PC-3 (cell line): ENCODE data around the gene QRICH2. TPM values are rescaled to one million over a fixed set of nuclear protein-coding genes. Genes with fewer than 3 reads are reported as not detected.
A peak's percentile ranks its signal among the peaks of the same experiment; 100 is the strongest.
"Not testable (repeated sequence)": the region's sequence is repeated elsewhere in the genome, so short reads cannot be mapped to it uniquely, and the experiment has no call there.

ENCODE experiments used
- ATAC-seq: fragments of 200-7000 bp; cut with Tn5 transposase; 2 replicates; pipeline ENCODE4 v1.9.1; 2020; ENCODE audit warnings: mild to moderate bottlenecking, moderate library complexity
- BruUV-seq: library from RNA; stranded (reverse); fragments of 400-500 nt; replicated peaks from 2 replicates; lab custom pipeline; 2021; lab: Mats Ljungman, UMichigan
- CTCF ChIA-PET: fragments of 300-600 bp; sonication (Branson Sonifier 250); formaldehyde crosslinking; loops from one replicate; lab custom pipeline; 2022; ENCODE audit warnings: antibody characterized with exemption; lab: Charles Lee
- POLR2A ChIA-PET: fragments of 300-600 bp; sonication (Branson Sonifier 250); formaldehyde crosslinking; loops from one replicate; lab custom pipeline; 2022; ENCODE audit warnings: antibody characterized with exemption; ENCODE audit not compliant: unreplicated experiment; lab: Charles Lee
- DNase-seq: peaks from one replicate; pipeline ENCODE4 v3.0.0-alpha.2; 2015
- H2AFZ ChIP-seq: fragments of 300-600 bp; sonication (generic); 2 replicates; pipeline ENCODE4 v1.6.0; 2016; ENCODE audit warnings: antibody characterized with exemption, low read length
- H3F3A ChIP-seq: fragments of 300-600 bp; sonication (generic); one replicate; pipeline ENCODE4 v1.6.0; 2017; ENCODE audit warnings: antibody characterized with exemption, low read length, control low read depth, mild to moderate bottlenecking; ENCODE audit not compliant: unreplicated experiment
- H3K27ac ChIP-seq: fragments of 300-600 bp; sonication (generic); 2 replicates; pipeline ENCODE4 v1.5.1; 2016; ENCODE audit warnings: mild to moderate bottlenecking, low read length
- H3K27me3 ChIP-seq: fragments of 300-600 bp; sonication (generic); 2 replicates; pipeline ENCODE4 v1.6.1; 2016; ENCODE audit warnings: low read length, mixed read lengths
- H3K36me3 ChIP-seq: fragments of 300-600 bp; sonication (generic); 2 replicates; pipeline ENCODE4 v1.6.1; 2016; ENCODE audit warnings: low read depth, mixed run types, low read length, mixed read lengths
- H3K4me1 ChIP-seq: fragments of 300-600 bp; sonication (generic); 2 replicates; pipeline ENCODE4 v1.5.1; 2016; ENCODE audit warnings: low read length; ENCODE audit not compliant: insufficient read depth
- H3K4me2 ChIP-seq: fragments of 300-600 bp; sonication (generic); 2 replicates; pipeline ENCODE4 v1.6.0; 2016; ENCODE audit warnings: low read length
- H3K4me3 ChIP-seq: fragments of 300-600 bp; sonication (generic); 2 replicates; pipeline ENCODE4 v1.5.1; 2016; ENCODE audit warnings: mild to moderate bottlenecking, low read length, mixed read lengths
- H3K79me2 ChIP-seq: fragments of 300-600 bp; sonication (generic); 2 replicates; pipeline ENCODE4 v1.6.1; 2017; ENCODE audit warnings: low read length, mixed read lengths
- H3K9ac ChIP-seq: fragments of 300-600 bp; sonication (generic); 2 replicates; pipeline ENCODE4 v1.6.0; 2016; ENCODE audit warnings: mild to moderate bottlenecking, low read length
- H3K9me2 ChIP-seq: fragments of 300-600 bp; sonication (generic); replicated peaks from 2 replicates; pipeline ENCODE4 v1.6.1; 2016; ENCODE audit warnings: mixed run types, low read length, mixed read lengths
- H3K9me3 ChIP-seq: fragments of 300-600 bp; sonication (generic); 2 replicates; pipeline ENCODE4 v1.6.1; 2016; ENCODE audit warnings: low read length, mixed read lengths
- H4K20me1 ChIP-seq: fragments of 300-600 bp; sonication (generic); 2 replicates; pipeline ENCODE4 v1.6.1; 2016; ENCODE audit warnings: low read length, mixed read lengths
- CTCF ChIP-seq: fragments of 300-600 bp; sonication (generic); conservative IDR thresholded peaks from 2 replicates; pipeline ENCODE4 v1.5.1; 2017; ENCODE audit warnings: antibody characterized with exemption, low read depth, mild to moderate bottlenecking, low read length
- EZH2 ChIP-seq: fragments of 300-600 bp; sonication (generic); IDR thresholded peaks from one replicate; pipeline ENCODE4 v1.6.1; 2017; ENCODE audit warnings: antibody characterized with exemption, mild to moderate bottlenecking, low read length; ENCODE audit not compliant: unreplicated experiment
- EZH2phosphoT487 ChIP-seq: fragments of 300-600 bp; sonication (generic); IDR thresholded peaks from 2 replicates; pipeline ENCODE4 v1.6.1; 2018; ENCODE audit warnings: mild to moderate bottlenecking, antibody characterized with exemption, low read length, borderline replicate concordance
- intact Hi-C: fragments of 100-400 bp; cut with micrococcal nuclease; formaldehyde crosslinking; loops from 2 replicates; pipeline ENCODE4 v1.9.0; 2023
- total RNA-seq: library from RNA; depleted of rRNA; stranded (reverse); fragments of >200 nt; gene quantifications from 2 replicates; pipeline ENCODE4 v1.2.3, GENCODE V29; 2014

The QRICH2 gene
- total RNA-seq, 1 experiment from 2014 or later = 2.2 TPM

GRCh38 chr17:76268991-76269981 is 38.8 kb downstream of the QRICH2 start:
- H3F3A ChIP-seq = no peaks in the 10 kb centered on the region
- H3K79me2 ChIP-seq = peaks cover 45% of the 10 kb centered on the region
- no peak overlapping the region for H2AFZ ChIP-seq
- no peak overlapping the region for H3K9ac ChIP-seq
- intact Hi-C loops = loop anchor here (10.0 kb wide), 1 partner anchor 164 kb away; the partner anchor contains the start of gene EXOC7
- H3K9me2 ChIP-seq = no peaks in the 10 kb centered on the region
- ATAC-seq = no peak
- H3K4me3 ChIP-seq = no peak overlapping the region
- no peak overlapping the region for H3K27ac ChIP-seq
- TF ChIP-seq CTCF (no peak), EZH2 (no peak), EZH2phosphoT487 (no peak)
- H3K36me3 ChIP-seq = peaks cover 10% of the 10 kb centered on the region; the same call in 1 of the 2 replicates
- no TSS peak for BruUV-seq
- H3K4me2 ChIP-seq = no peak overlapping the region
- H3K9me3 ChIP-seq = no peaks in the 10 kb centered on the region
- no peaks in the 10 kb centered on the region for H3K27me3 ChIP-seq
- no peak for DNase-seq
- peaks cover 11% of the 10 kb centered on the region; the same call in 1 of the 2 replicates for H4K20me1 ChIP-seq
- ChIA-PET POLR2A (no interaction called here), CTCF (no interaction called here)
- peaks cover 22% of the 10 kb centered on the region for H3K4me1 ChIP-seq

- intact Hi-C loops = loop anchor here (10.0 kb wide), 1 partner anchor 163 kb away; the partner anchor contains the start of gene EXOC7
- POLR2A ChIA-PET = interaction anchor here (0.7 kb wide), 1 partner anchor 25 kb away, joined by 3 read pairs; no protein-coding TSS in a partner anchor
- H3K36me3 ChIP-seq = peaks cover 10% of the 10 kb centered on the region; the same call in 1 of the 2 replicates
- BruUV-seq = no TSS peak
- peaks cover 45% of the 10 kb centered on the region for H3K79me2 ChIP-seq
- CTCF ChIA-PET = no interaction called here
- H3K4me3 ChIP-seq = no peak overlapping the region
- peaks cover 33% of the 10 kb centered on the region for H3K4me1 ChIP-seq
- H3K27me3 ChIP-seq = no peaks in the 10 kb centered on the region
- H3K9me2 ChIP-seq = no peaks in the 10 kb centered on the region
- no peaks in the 10 kb centered on the region for H3F3A ChIP-seq
- H4K20me1 ChIP-seq = peaks cover 11% of the 10 kb centered on the region; the same call in 1 of the 2 replicates
- no peak for ATAC-seq
- H3K9me3 ChIP-seq = no peaks in the 10 kb centered on the region
- no peak overlapping the region for H3K9ac ChIP-seq
- H3K27ac ChIP-seq = no peak overlapping the region
- peak overlapping the region; percentile 3; the same call in 1 of the 2 replicates for H3K4me2 ChIP-seq
- no peak for DNase-seq
- TF ChIP-seq EZH2 (no peak), EZH2phosphoT487 (no peak), CTCF (no peak)
- no peak overlapping the region for H2AFZ ChIP-seq
Observed at GRCh38 chr17:76268015-76268749, 39.9 kb downstream of the QRICH2 start.

- H4K20me1 ChIP-seq = peaks cover 11% of the 10 kb centered on the region; the same call in 1 of the 2 replicates
- H3K27me3 ChIP-seq, H3K4me3 ChIP-seq, DNase-seq, H3K9me3 ChIP-seq, H3K27ac ChIP-seq, CTCF ChIA-PET, BruUV-seq, H3K9me2 ChIP-seq, H2AFZ ChIP-seq, H3F3A ChIP-seq, ATAC-seq, H3K9ac ChIP-seq, POLR2A ChIA-PET, H3K36me3 ChIP-seq: not testable (repeated sequence)
- intact Hi-C loops = loop anchor here (10.0 kb wide), 1 partner anchor 163 kb away; the partner anchor contains the start of gene EXOC7
- peaks cover 45% of the 10 kb centered on the region for H3K79me2 ChIP-seq
- H3K4me2 ChIP-seq = peak overlapping the region; percentile 3; the same call in 1 of the 2 replicates
- peaks cover 39% of the 10 kb centered on the region for H3K4me1 ChIP-seq
Observed at GRCh38 chr17:76267581-76268001, 40.5 kb downstream of the QRICH2 start.
